Measurements from ENCODE around the gene ELAVL3.

GRCh38 chr19:11446652-11447301 lies 34.1 kb downstream of the ELAVL3 start:
- peak in 5 of 6 experiments; percentile 55 to 75 (median 69) for TF ChIP-seq CTCF (IDR thresholded peaks at IDR 0.05)
- TF ChIP-seq POLR2A (IDR thresholded peaks at IDR 0.05), result no peak

All from Peyer's patch (tissue), 4 donors.